Ishikawa (cell line): ENCODE data around the gene OSBPL8.

Experiments used
- CEBPB ChIP-seq: IDR thresholded peaks from 2 replicates; pipeline ENCODE4 v1.6.1; 2012
- CREB1 ChIP-seq: IDR thresholded peaks from 2 replicates; pipeline ENCODE4 v1.6.1; 2012; ENCODE audit warnings: low read depth
- EGR1 ChIP-seq: IDR thresholded peaks from 2 replicates; pipeline ENCODE4 v1.6.1; 2012
- EP300 ChIP-seq: IDR thresholded peaks from 2 replicates; pipeline ENCODE4 v1.6.1; 2012; ENCODE audit warnings: borderline replicate concordance
- FOXM1 ChIP-seq: IDR thresholded peaks from 2 replicates; pipeline ENCODE4 v1.6.1; 2012; ENCODE audit warnings: low read depth, borderline replicate concordance
- MAX ChIP-seq: IDR thresholded peaks from 2 replicates; pipeline ENCODE4 v1.6.1; 2012
- NFIC ChIP-seq: IDR thresholded peaks from 2 replicates; pipeline ENCODE4 v1.6.1; 2012
- RAD21 ChIP-seq: IDR thresholded peaks from 2 replicates; pipeline ENCODE4 v1.6.1; 2012; ENCODE audit warnings: low read depth
- REST ChIP-seq: IDR thresholded peaks from 2 replicates; pipeline ENCODE4 v1.6.1; 2012; ENCODE audit warnings: low read depth, mild to moderate bottlenecking
- TAF1 ChIP-seq: IDR thresholded peaks from 2 replicates; pipeline ENCODE4 v1.6.1; 2012; ENCODE audit warnings: low read depth, mild to moderate bottlenecking
- TCF12 ChIP-seq: IDR thresholded peaks from 2 replicates; pipeline ENCODE4 v1.6.1; 2012; ENCODE audit warnings: low read depth
- TEAD4 ChIP-seq: IDR thresholded peaks from 2 replicates; pipeline ENCODE4 v1.6.1; 2012
- USF1 ChIP-seq: IDR thresholded peaks from 2 replicates; pipeline ENCODE4 v1.6.1; 2012
- YY1 ChIP-seq: IDR thresholded peaks from 2 replicates; pipeline ENCODE4 v1.6.1; 2012; ENCODE audit warnings: low read depth
- ZBTB7A ChIP-seq: IDR thresholded peaks from 2 replicates; pipeline ENCODE4 v1.6.1; 2012; ENCODE audit warnings: low read depth

The OSBPL8 gene

GRCh38 chr12:76348079-76348901, 211.3 kb downstream of the OSBPL8 start, which contains the start of gene BBS10:
TSS of gene BBS10 (minus strand) at chr12:76348415. CDS start at chr12:76348358, 57 bp downstream.
- peak; percentile 89 for TF ChIP-seq TAF1
- peak; percentile 33; the same call in 1 of the 2 replicates for TF ChIP-seq TCF12
- TF ChIP-seq EGR1, result no peak
- no peak for TF ChIP-seq ZBTB7A
- peak; percentile 23; the same call in 1 of the 2 replicates for TF ChIP-seq RAD21
- peak; percentile 57 for TF ChIP-seq MAX

- TF ChIP-seq EGR1 (no peak), RAD21 (peak; percentile 28; the same call in 1 of the 2 replicates), CEBPB (no peak)
Measured at GRCh38 chr12:76346798-76347420, 212.7 kb downstream of the OSBPL8 start.

GRCh38 chr12:76346236-76346635, 213.3 kb downstream of the OSBPL8 start:
- TF ChIP-seq USF1, result no peak
- TF ChIP-seq ZBTB7A, result no peak
- no peak for TF ChIP-seq MAX
- TF ChIP-seq YY1, result no peak
- TF ChIP-seq CEBPB, result no peak
- no peak for TF ChIP-seq EGR1
- TF ChIP-seq CREB1, result no peak
- no peak for TF ChIP-seq TEAD4
- no peak for TF ChIP-seq NFIC
- TF ChIP-seq FOXM1, result no peak
- no peak for TF ChIP-seq TCF12
- no peak for TF ChIP-seq TAF1
- no peak for TF ChIP-seq REST

- no peak for TF ChIP-seq TEAD4
- TF ChIP-seq YY1, result no peak
- TF ChIP-seq MAX, result no peak
- no peak for TF ChIP-seq RAD21
- TF ChIP-seq EGR1, result no peak
- TF ChIP-seq EP300, result no peak
Measured at GRCh38 chr12:76345569-76345968, 214.0 kb downstream of the OSBPL8 start.

- TF ChIP-seq FOXM1 (no peak), ZBTB7A (no peak), RAD21 (no peak), YY1 (no peak), CEBPB (no peak), TCF12 (no peak), CREB1 (no peak), EGR1 (no peak), EP300 (no peak)
Measured at GRCh38 chr12:76341436-76342030, 218.0 kb downstream of the OSBPL8 start.

GRCh38 chr12:76340680-76341435, 218.7 kb downstream of the OSBPL8 start:
- TF ChIP-seq MAX (no peak), FOXM1 (no peak), ZBTB7A (no peak), USF1 (no peak), EGR1 (no peak), TCF12 (no peak), YY1 (no peak), TAF1 (no peak), CREB1 (no peak), TEAD4 (no peak), NFIC (no peak), EP300 (no peak), REST (no peak), CEBPB (no peak), RAD21 (no peak)
